GM12878 (cell line): ENCODE data around the gene MYMX. TPM values are rescaled to one million over a fixed set of nuclear protein-coding genes. Genes with fewer than 3 reads are reported as not detected.

Experiments
- ATAC-seq: fragments of 200-7000 bp; cut with Tn5 transposase; 3 replicates; pipeline ENCODE4 v1.9.1; 2020; ENCODE audit warnings: mild to moderate bottlenecking, moderate library complexity
- BruUV-seq: library from RNA; stranded (reverse); fragments of 400-500 nt; replicated peaks from 2 replicates; lab custom pipeline; 2021; lab: Mats Ljungman, UMichigan
- CTCF ChIA-PET: fragments of 300-600 bp; sonication (Branson Sonifier 250); formaldehyde crosslinking; extraction: SDS; loops from one replicate; lab custom pipeline; 2021; ENCODE audit warnings: inconsistent platforms; lab: Yijun Ruan, JAX
- POLR2A ChIA-PET: fragments of 350-600 bp; formaldehyde crosslinking; extraction: SDS; loops from one replicate; lab custom pipeline; 2021; ENCODE audit warnings: inconsistent platforms; lab: Charles Lee
- RAD21 ChIA-PET: fragments of 300-600 bp; sonication (Branson Sonifier 250); formaldehyde crosslinking; loops from one replicate; lab custom pipeline; 2023; ENCODE audit warnings: antibody characterized with exemption; ENCODE audit not compliant: unreplicated experiment; lab: Charles Lee
- SMC1A ChIA-PET: fragments of 300-600 bp; sonication (Branson Sonifier 250); formaldehyde crosslinking; loops from one replicate; lab custom pipeline; 2023; ENCODE audit not compliant: unreplicated experiment, uncharacterized antibody; lab: Charles Lee
- DNase-seq: peaks from one replicate; pipeline ENCODE4 v3.0.0-alpha.2; 2011; ENCODE audit warnings: low read depth, low spot score
- FAIRE-seq: peaks from 3 replicates; lab custom pipeline; 2011; peaks lifted over from hg19 to GRCh38; lab: Jason Lieb, UNC
- H2AFZ ChIP-seq: 2 replicates; pipeline ENCODE4 v1.6.0; 2011; ENCODE audit warnings: low read depth, low read length, control low read depth; ENCODE audit not compliant: control insufficient read depth
- H3K27ac ChIP-seq: 2 replicates; pipeline ENCODE4 v1.5.1; 2011; ENCODE audit warnings: control low read depth; ENCODE audit not compliant: control insufficient read depth, insufficient read depth
- H3K27me3 ChIP-seq, 2 experiments: replicated peaks in 1 of 2; 2 replicates each; pipeline versions ENCODE4 v1.6.0 to v1.6.1; 2011; ENCODE audit warnings: low read length in 1 of 2; ENCODE audit not compliant: control insufficient read depth in 2 of 2, insufficient read depth in 2 of 2
- H3K36me3 ChIP-seq, 2 experiments: 2 replicates each; pipeline ENCODE4 v1.5.1; 2011; ENCODE audit warnings: low read length in 1 of 2; ENCODE audit not compliant: control insufficient read depth in 2 of 2, insufficient read depth in 2 of 2
- H3K4me1 ChIP-seq: 2 replicates; pipeline ENCODE4 v1.6.1; 2011; ENCODE audit warnings: mild to moderate bottlenecking, low read length, moderate library complexity, mixed read lengths; ENCODE audit not compliant: control insufficient read depth, insufficient read depth
- H3K4me2 ChIP-seq: 2 replicates; pipeline ENCODE4 v1.6.0; 2011; ENCODE audit warnings: control low read depth; ENCODE audit not compliant: control insufficient read depth, insufficient read depth
- H3K4me3 ChIP-seq: fragments of 200-600 bp; sonication (generic); 2 replicates; pipeline ENCODE4 v1.5.1; 2016
- H3K79me2 ChIP-seq: 2 replicates; pipeline ENCODE4 v1.6.0; 2011; ENCODE audit warnings: low read length; ENCODE audit not compliant: control insufficient read depth, insufficient read depth
- H3K9ac ChIP-seq: 2 replicates; pipeline ENCODE4 v1.8.0; 2011; ENCODE audit warnings: low read length, control low read depth, mixed read lengths; ENCODE audit not compliant: control insufficient read depth, insufficient read depth
- H3K9me3 ChIP-seq: replicated peaks from 3 replicates; pipeline ENCODE4 v1.5.1; 2011; ENCODE audit warnings: mild to moderate bottlenecking, low read length; ENCODE audit not compliant: control insufficient read depth, insufficient read depth
- H4K20me1 ChIP-seq: 2 replicates; pipeline ENCODE4 v1.6.0; 2011; ENCODE audit not compliant: control insufficient read depth, insufficient read depth
- CHD1 ChIP-seq: IDR thresholded peaks from 2 replicates; pipeline ENCODE4 v1.6.1; 2012; ENCODE audit warnings: low read depth, low read length, improper control_type of control experiment
- CREM ChIP-seq: IDR thresholded peaks from 2 replicates; pipeline ENCODE4 v1.6.1; 2014; ENCODE audit warnings: antibody characterized with exemption, low read depth
- GATAD2B ChIP-seq: fragments of 450-650 bp; conservative IDR thresholded peaks from 2 replicates; pipeline ENCODE4 v1.6.1; 2017; ENCODE audit warnings: low read depth, mild to moderate bottlenecking, moderate library complexity
- NBN ChIP-seq: fragments of 450-650 bp; IDR thresholded peaks from 2 replicates; pipeline ENCODE4 v1.6.1; 2016
- NFYB ChIP-seq: IDR thresholded peaks from 2 replicates; pipeline ENCODE4 v1.6.1; 2011; ENCODE audit warnings: low read depth, mild to moderate bottlenecking, low read length, improper control_type of control experiment, moderate library complexity; ENCODE audit not compliant: insufficient read depth
- NR2F1 ChIP-seq: fragments of 450-650 bp; conservative IDR thresholded peaks from 2 replicates; pipeline ENCODE4 v1.6.1; 2017; ENCODE audit warnings: mild to moderate bottlenecking
- PML ChIP-seq: IDR thresholded peaks from 2 replicates; pipeline ENCODE4 v1.6.1; 2012; ENCODE audit warnings: low read length, inconsistent platforms
- POLR2AphosphoS2 ChIP-seq: IDR thresholded peaks from 2 replicates; pipeline ENCODE4 v1.6.1; 2011; ENCODE audit warnings: low read depth, mild to moderate bottlenecking, low read length, improper control_type of control experiment, moderate library complexity
- SIX5 ChIP-seq: IDR thresholded peaks from 2 replicates; pipeline ENCODE4 v1.6.1; 2011; ENCODE audit warnings: mild to moderate bottlenecking, low read depth, low read length, moderate library complexity; ENCODE audit not compliant: severe bottlenecking
- SMARCA5 ChIP-seq: fragments of 450-650 bp; IDR thresholded peaks from 2 replicates; pipeline ENCODE4 v1.6.1; 2017; ENCODE audit warnings: mild to moderate bottlenecking
- WRNIP1 ChIP-seq: IDR thresholded peaks from 2 replicates; pipeline ENCODE4 v1.6.1; 2011; ENCODE audit warnings: low read depth, low read length, improper control_type of control experiment, borderline replicate concordance
- YY1 ChIP-seq: IDR thresholded peaks from 2 replicates; pipeline ENCODE4 v1.6.1; 2011; ENCODE audit warnings: low read depth, mild to moderate bottlenecking, low read length
- WGBS: methylation state at CpG from one replicate; pipeline ENCODE4 v1.1.6; 2016; ENCODE audit warnings: low lambda C conversion rate; ENCODE audit not compliant: insufficient replicate concordance, insufficient coverage; ENCODE audit errors: missing lambda C conversion rate; 5-methylcytosine and 5-hydroxymethylcytosine counted together
- in situ Hi-C: fragments of 300-500 bp; cut with MboI; formaldehyde crosslinking; loops from 9 replicates; pipeline ENCODE4 v1.14.3; 2018; ENCODE audit warnings: mixed read lengths
- intact Hi-C: fragments of 100-400 bp; cut with micrococcal nuclease; formaldehyde crosslinking; loops from one replicate; pipeline ENCODE4 v1.14.2; 2022; ENCODE audit not compliant: unreplicated experiment
- polyA plus RNA-seq, 11 experiments: library from polyadenylated mRNA; depleted of rRNA in 4 of 11; unstranded in 6 of 11; stranded (reverse) in 5 of 11; fragments of >200 nt; fragmentation: Nextera tagmentation in 4 of 11; fragmentation: Illumina TruSeq in 1 of 11; extraction: Ambion mirVana in 4 of 11; extraction: Trizol in 1 of 11; gene quantifications; 1 replicate in 1 of 11; 2 replicates in 10 of 11; pipeline versions ENCODE4 v1.2.1 to v1.2.3, GENCODE V29; 2011 to 2016; ENCODE audit warnings: inconsistent platforms in 2 of 11, missing spikeins in 2 of 11, low read depth in 1 of 11
- total RNA-seq, 4 experiments: library from RNA; depleted of rRNA in 3 of 4; stranded (reverse); fragments of >200 nt in 3 of 4; fragmentation: Illumina TruSeq in 1 of 4; extraction: Trizol in 1 of 4; gene quantifications; 2 replicates each; pipeline versions ENCODE4 v1.2.1 to v1.2.3, GENCODE V29; 2013 to 2021
- TF ChIP-seq, protein P1 (sequence below): IDR thresholded peaks from 2 replicates; pipeline ENCODE4 v1.6.1; 2011; ENCODE audit warnings: low read depth, low read length, improper control_type of control experiment, borderline replicate concordance
- TF ChIP-seq, protein P2 (sequence below): fragments of 450-650 bp; IDR thresholded peaks from 2 replicates; pipeline ENCODE4 v1.6.1; 2016; ENCODE audit warnings: mild to moderate bottlenecking
- TF ChIP-seq, protein P3 (sequence below): fragments of 450-650 bp; IDR thresholded peaks from 2 replicates; pipeline ENCODE4 v1.6.1; 2017; ENCODE audit warnings: mild to moderate bottlenecking, moderate library complexity

The MYMX gene
- total and polyA plus RNA-seq, 10 of the 15 experiments (the other 5 are each of a cell fraction or from before 2014, with no cell fraction given), result not detected

DNA sequence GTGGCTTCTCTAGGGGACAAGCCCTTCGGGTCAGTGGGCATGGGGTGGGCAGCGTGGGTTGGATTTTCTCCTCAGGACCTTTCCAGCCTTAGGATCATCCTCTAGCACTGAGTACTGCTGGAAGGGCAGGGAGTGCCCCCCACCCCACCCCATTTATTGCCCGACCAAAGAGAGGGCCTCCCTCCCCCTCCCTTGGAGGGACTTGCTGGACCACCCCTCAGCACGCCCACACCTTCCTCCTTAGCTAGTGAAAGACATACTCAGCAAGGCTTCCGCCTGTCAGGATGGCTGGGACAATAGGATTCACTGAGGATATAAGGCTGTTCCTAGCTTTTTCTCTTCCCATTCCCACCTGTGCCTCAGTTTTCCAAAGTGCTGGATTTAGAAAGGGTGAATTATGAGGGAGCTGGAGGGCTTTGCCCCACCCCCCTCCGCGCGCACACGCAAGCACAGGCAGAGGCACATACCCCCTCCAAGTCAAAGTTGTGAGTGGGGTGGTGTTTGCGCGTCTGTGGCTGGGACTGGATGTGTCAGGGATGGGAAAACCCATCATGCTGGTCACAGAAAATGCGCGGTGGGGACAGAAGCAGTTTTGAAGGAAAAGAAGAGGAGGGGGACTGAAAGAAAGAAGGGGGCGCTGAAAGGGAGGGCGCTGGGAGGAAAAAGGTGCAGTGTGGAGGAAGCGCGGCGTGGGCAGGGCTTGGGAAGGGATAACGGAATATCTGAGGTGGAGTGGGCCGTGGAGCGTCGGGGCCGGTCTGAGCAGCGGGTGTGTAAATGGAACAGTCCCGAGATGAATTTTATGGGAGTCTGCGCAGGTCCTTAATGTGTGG lies 6.0 kb downstream of the MYMX start (continued):
- TF ChIP-seq, protein P1, sequence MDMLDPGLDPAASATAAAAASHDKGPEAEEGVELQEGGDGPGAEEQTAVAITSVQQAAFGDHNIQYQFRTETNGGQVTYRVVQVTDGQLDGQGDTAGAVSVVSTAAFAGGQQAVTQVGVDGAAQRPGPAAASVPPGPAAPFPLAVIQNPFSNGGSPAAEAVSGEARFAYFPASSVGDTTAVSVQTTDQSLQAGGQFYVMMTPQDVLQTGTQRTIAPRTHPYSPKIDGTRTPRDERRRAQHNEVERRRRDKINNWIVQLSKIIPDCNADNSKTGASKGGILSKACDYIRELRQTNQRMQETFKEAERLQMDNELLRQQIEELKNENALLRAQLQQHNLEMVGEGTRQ, result no peak
- no peak for TF ChIP-seq WRNIP1
- TF ChIP-seq NBN, result peak; percentile 55; the same call in 1 of the 2 replicates
- no peak for TF ChIP-seq CREM
- no peak for TF ChIP-seq NR2F1
- no peak for TF ChIP-seq SIX5

DNA sequence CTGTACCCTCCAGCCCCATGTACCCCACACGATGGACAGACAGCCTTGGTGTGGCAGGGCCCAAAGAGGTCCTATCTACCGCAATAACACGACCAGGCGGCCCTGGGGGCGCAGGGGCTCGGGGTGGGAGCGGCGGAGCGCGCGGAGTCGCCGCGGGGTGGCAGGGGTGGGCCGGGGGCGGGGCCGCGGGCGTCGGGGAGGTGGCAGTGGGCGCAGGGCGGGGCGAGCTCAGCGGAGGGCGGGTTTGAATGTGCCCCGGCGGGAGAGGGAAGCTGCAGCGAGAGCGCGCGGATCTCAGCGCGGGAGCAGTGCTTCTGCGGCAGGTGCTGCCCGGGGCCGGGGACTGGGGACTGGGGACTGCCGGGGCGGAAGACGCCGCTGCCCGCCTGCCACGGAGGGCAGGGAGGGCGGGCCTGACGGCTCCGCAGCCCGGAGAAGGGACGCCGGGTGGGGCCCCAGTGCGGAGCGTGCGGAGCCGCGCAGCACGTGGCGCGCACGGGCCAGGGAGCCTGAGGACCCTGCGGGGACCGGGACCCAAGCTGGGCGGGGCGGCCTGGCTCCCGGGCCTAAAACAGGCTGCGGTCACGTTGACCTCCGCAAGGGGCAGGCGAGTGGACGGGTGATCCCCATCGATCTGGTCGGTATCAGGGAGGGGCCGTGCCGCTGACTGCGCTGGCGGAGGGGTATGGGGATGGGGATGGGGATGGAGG lies 6.7 kb downstream of the MYMX start, which contains the start of gene SLC29A1:
SLC29A1 (plus strand) TSS at position 277 of the 710 bp plus-strand sequence. CDS start 3,719 bp downstream, outside the sequence.
- Histone ChIP-seq H3K36me3 (no peaks in the 10 kb centered on the region; a peak in 1 of 4 replicates), H4K20me1 (no peaks in the 10 kb centered on the region), H3K4me3 (peak within 1 kb of the TSS; percentile 83), H3K27ac (peak within 1 kb of the TSS; percentile 43), H3K79me2 (peaks cover 31% of the 10 kb centered on the region), H3K9me3 (no peaks in the 10 kb centered on the region), H3K4me1 (peaks cover 27% of the 10 kb centered on the region), H3K9ac (peak within 1 kb of the TSS; percentile 71), H2AFZ (peak within 1 kb of the TSS; percentile 83), H3K4me2 (peak within 1 kb of the TSS; percentile 95), H3K27me3 (no peaks in the 10 kb centered on the region)
- ATAC-seq, result peak; percentile 53
- WGBS, result 0% methylated on average over 19 of the region's 73 CpGs
- intact Hi-C loops (no loop called here), in situ Hi-C loops (no loop called here)
- POLR2A ChIA-PET, result interaction anchor here (1.0 to 7.0 kb wide), 10 partner anchors 12 to 41 kb away, joined by 3 to 63 read pairs (median 6); partner anchors contain the start of gene HSP90AB1
- SMC1A ChIA-PET, result interaction anchor here (0.6 to 2.2 kb wide), 8 partner anchors 11 to 47 kb away, joined by 3 to 18 read pairs (median 6); no protein-coding TSS in a partner anchor
- DNase-seq, result no peak
- BruUV-seq, result no TSS peak
- RAD21 ChIA-PET, result interaction anchor here (0.8 to 4.5 kb wide), 14 partner anchors 12 to 50 kb away, joined by 3 to 23 read pairs (median 7); partner anchors contain the start of gene HSP90AB1
- CTCF ChIA-PET, result interaction anchor here (0.6 to 6.0 kb wide), 10 partner anchors 12 to 127 kb away, joined by 3 to 95 read pairs (median 9); partner anchors contain the start of gene HSP90AB1
- FAIRE-seq, result no peak
- no peak for TF ChIP-seq CHD1
- TF ChIP-seq PML, result no peak
- TF ChIP-seq POLR2AphosphoS2, result peak; percentile 46; the same call in 1 of the 2 replicates
- TF ChIP-seq YY1, result no peak
- TF ChIP-seq, protein P2, sequence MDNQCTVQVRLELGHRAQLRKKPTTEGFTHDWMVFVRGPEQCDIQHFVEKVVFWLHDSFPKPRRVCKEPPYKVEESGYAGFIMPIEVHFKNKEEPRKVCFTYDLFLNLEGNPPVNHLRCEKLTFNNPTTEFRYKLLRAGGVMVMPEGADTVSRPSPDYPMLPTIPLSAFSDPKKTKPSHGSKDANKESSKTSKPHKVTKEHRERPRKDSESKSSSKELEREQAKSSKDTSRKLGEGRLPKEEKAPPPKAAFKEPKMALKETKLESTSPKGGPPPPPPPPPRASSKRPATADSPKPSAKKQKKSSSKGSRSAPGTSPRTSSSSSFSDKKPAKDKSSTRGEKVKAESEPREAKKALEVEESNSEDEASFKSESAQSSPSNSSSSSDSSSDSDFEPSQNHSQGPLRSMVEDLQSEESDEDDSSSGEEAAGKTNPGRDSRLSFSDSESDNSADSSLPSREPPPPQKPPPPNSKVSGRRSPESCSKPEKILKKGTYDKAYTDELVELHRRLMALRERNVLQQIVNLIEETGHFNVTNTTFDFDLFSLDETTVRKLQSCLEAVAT, result no peak
- 0 out of 2 replicates have a peak, but pooled peaks have one; percentile 20 for TF ChIP-seq GATAD2B
- TF ChIP-seq, protein P3, sequence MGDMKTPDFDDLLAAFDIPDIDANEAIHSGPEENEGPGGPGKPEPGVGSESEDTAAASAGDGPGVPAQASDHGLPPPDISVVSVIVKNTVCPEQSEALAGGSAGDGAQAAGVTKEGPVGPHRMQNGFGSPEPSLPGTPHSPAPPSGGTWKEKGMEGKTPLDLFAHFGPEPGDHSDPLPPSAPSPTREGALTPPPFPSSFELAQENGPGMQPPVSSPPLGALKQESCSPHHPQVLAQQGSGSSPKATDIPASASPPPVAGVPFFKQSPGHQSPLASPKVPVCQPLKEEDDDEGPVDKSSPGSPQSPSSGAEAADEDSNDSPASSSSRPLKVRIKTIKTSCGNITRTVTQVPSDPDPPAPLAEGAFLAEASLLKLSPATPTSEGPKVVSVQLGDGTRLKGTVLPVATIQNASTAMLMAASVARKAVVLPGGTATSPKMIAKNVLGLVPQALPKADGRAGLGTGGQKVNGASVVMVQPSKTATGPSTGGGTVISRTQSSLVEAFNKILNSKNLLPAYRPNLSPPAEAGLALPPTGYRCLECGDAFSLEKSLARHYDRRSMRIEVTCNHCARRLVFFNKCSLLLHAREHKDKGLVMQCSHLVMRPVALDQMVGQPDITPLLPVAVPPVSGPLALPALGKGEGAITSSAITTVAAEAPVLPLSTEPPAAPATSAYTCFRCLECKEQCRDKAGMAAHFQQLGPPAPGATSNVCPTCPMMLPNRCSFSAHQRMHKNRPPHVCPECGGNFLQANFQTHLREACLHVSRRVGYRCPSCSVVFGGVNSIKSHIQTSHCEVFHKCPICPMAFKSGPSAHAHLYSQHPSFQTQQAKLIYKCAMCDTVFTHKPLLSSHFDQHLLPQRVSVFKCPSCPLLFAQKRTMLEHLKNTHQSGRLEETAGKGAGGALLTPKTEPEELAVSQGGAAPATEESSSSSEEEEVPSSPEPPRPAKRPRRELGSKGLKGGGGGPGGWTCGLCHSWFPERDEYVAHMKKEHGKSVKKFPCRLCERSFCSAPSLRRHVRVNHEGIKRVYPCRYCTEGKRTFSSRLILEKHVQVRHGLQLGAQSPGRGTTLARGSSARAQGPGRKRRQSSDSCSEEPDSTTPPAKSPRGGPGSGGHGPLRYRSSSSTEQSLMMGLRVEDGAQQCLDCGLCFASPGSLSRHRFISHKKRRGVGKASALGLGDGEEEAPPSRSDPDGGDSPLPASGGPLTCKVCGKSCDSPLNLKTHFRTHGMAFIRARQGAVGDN, result 0 out of 2 replicates have a peak, but pooled peaks have one; percentile 40
- no peak for TF ChIP-seq SMARCA5
- TF ChIP-seq NFYB, result no peak
